Fibroblast of skin of right biceps (primary cell): ENCODE measurements around the gene KCTD3.
A peak's percentile ranks its signal among the peaks of the same experiment; 100 is the strongest.

Experiments used
- DNase-seq: peaks from one replicate; pipeline ENCODE4 v3.0.0-alpha.2; 2013

KCTD3 gene

DNA sequence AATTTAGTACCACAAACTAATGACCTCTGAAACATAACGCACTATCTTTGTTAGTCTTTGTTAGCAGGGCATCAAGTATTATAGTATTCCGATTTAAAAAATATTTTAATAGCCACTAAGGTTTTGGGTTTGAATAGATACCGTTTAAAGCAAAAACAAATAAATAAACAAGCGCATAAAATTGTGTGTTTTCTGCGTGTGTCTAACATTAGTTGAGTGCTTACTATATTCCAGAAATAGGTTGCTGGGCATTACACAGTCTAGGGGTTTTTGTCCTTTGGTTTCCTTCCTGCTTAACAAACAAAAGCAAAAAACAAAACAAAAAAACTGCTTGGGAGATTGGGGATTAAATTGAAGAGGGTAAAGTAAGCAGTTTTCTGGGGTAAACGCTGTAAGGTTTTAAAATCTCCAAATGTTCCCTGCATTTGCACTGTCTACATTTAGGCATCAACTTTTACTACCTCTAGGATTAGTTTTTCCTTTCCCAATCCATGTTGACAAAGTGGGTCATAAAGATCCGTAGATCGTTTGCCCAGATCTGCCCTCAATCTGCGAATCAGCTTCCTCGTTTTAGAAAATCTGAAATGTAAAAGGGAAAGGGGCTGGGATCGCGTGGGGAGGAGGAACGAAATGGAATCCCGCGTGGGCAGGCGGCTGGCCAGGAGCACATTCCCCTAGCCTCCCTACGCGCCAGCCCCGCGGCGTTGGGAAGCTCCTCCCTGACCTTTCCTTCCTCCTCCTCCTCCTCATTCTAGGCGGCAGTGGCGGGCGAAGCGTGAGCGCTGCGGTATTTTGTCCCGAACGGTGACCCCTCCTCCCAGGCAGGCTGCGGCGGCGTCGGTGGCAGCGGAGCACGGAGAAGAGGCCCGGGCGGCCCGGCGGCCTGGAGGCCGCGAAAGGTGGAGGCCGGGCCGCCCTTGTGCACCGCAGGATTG lies at the start of gene KCTD3:
TSS of gene KCTD3 (plus strand) at position 749 of the 935 bp plus-strand sequence. CDS start 382 bp downstream, outside the sequence.
- peak; percentile 80 for DNase-seq

DNA sequence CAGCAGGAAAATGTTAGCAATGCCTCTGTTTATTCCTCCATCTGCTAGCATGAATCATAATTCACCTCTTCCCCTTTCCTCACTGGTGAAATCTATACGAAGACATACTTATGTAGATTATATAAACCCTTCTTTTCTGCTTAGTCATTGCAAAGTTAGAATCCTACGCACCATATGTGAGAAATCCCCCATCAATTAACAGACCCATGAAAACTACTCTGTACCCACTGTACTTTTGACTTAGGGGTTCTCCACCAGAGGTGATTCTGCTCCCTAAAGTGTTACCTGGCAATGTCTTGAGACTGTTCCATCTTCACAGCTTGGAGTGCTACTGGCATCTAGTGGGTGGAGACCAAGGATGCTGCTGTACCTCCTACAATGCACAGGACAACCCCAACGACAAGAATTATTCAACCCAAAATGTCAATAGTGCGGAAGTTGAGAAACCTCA lies 49.6 kb upstream of the KCTD3 start:
- peak; percentile 87 for DNase-seq

DNA sequence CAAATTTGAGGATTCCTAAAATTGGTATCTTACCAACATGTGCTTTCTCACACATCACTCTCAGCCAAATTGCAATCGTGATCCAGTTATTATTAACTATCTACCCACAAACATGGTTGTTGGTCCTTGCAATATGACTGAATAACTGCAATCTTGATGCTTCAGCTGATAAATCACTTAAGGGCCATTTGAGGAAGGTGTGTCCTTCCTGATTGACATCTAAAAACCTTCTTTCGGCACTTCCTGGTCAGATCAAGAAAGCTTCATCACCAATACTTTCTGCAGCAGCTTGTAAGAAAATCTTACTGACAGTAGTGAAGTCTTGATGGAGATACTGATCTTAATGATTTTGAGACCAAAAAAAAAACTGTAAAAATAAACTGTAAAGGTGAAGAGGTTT lies 48.5 kb upstream of the KCTD3 start:
- DNase-seq, result no peak

DNA sequence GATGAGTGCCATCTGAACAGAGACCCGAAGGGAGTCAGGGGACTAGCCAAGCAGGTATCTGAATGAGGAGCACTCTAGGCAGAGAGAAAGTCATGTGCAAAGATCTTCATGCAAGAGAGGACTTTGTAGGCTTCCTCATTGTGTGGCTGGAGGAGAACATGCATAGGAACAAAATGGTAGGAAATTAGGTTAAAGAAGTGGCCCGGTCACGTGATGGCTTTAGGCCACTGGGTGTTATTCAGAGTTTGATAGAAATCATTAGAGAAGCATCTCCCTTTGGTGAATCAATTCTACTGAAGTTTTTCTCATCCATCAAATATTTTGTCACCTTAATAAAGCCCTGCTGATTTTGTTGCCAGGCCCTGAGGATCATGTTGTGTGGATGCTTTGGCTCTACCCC lies 45.8 kb upstream of the KCTD3 start:
- DNase-seq, result no peak

DNA sequence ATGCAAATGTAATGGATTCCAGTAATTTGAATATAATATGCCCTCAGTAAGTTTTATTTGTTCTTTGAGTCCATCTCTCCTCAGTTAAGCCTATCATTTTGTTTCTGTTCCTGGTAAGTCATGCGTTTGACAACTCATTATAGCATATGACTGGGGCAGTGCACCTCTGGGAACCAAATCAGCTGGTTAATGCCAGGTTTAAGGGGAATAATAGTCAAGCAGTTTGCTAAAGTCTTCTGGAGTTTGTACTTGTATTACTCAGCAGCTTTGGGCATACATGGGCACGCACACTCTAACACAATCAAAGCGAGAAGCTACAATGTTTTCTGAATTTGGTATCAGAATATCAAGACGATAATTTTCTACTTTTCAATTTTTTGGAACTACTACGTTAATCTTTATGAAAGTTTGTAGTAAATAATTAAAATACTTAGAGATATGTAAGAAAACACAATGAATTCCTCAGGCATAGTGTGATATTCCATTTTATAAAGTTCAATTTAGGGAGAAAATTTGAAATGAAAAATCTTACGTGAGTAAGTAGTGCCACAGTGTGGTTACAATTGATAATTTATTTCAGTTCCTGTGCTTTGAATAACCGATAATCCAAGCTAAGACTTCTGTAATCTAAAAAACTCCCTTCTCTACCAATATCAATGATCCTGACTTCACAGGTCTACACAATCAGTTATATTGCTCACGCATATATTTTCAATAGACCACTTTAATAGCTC lies 43.8 kb upstream of the KCTD3 start:
- DNase-seq, result peak; percentile 37

DNA sequence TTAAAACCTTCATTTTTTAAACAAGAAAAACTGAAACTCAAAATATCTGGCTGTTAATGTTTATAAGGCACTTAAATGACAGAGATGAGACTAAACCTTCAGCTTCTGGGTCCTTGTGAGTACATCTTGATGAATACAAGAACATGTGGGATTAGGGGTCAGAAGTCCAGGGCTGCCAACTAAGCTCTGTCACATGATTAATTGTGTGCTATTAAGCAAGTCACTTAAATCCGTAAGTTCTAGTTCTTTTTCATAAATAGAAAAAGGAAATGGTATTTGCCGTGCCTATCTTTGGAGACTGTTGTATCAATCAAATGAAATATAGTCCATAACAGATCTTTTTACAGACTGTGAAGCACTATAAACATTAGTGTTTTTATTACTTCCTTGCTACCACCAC lies 43.2 kb upstream of the KCTD3 start:
- peak; percentile 39 for DNase-seq

DNA sequence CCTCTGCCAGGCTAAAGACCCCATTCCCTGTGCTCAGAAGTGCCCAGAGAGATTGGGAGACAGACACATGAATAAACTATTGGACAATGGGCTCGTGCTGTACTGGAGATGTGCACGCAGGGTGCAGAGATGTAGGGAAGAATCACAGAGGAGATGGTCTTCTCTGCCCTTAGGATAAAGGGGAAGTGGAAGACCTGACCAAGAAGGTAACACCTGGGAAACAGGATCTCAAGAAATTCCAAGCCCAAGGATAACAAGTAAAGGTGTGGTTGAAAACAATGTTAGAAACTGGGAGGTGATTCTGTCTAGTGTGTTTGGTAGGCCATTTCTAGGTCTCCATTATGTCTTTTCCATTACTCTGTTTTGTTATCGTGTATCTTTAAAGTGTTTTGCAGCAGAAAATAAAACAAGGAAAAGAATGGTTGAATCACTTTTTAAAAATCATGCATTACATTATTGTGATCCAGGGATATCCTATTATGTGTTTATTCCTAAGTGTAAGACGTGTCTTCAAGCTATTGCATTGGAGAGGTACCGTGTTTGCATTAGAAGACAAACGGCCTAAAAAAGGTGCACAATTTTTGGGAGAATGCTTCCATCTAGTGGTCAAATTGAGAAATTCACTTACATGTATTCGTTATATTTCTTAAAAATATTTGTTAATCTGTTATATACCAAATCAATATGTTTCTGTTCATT lies 40.8 kb upstream of the KCTD3 start:
- peak; percentile 56 for DNase-seq

DNA sequence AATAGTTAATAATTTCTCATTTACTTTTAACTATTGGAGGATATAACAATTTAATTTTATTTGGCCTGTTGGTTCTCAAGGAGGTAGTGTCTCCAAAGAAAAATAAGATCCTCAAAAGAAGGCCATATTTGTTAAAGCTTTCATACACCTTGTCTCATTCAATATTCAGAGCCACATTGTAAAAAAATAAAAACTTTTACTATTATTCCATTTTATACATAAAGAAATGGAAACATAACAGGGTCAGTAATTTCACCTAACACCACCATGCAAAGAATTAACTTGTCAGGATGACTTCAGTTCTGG lies 40.3 kb upstream of the KCTD3 start:
- no peak for DNase-seq

DNA sequence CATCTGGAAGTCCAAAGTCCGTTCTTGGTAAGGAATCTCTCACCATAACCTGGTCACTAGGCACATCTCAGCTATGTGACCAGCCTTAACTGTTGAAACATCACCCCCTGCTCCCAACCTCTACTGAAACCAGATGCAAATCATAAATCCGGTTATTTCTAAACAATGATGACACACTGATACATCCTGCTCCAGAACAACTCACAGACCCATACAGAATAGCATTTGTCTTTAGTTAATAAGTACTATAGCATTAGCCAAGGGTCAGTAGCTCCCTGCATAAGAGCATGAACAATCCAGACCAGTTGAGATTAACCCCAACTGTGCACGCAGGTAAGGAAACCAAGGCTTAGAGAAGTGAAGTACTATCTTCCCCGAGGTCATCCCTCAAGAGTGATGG lies 38.0 kb upstream of the KCTD3 start:
- DNase-seq, result no peak

DNA sequence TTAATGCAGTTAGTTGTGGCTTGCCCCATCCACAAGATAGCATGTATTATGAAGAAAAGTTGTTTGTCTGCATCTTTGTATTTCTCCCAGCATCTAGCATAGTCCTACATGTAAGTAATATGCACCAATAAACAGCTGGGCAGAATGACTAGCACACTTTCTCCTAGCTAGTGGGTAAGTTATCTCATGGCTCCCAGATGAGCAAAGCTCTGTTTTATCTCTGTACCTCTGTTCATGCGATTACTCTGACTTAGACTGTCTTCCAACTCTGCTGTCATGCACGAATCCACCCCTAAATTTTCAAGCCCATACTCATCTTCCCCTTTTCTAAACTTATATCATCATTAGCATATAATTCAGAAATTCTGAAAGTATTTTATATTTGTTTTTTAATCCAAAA lies 37.5 kb upstream of the KCTD3 start:
- no peak for DNase-seq

DNA sequence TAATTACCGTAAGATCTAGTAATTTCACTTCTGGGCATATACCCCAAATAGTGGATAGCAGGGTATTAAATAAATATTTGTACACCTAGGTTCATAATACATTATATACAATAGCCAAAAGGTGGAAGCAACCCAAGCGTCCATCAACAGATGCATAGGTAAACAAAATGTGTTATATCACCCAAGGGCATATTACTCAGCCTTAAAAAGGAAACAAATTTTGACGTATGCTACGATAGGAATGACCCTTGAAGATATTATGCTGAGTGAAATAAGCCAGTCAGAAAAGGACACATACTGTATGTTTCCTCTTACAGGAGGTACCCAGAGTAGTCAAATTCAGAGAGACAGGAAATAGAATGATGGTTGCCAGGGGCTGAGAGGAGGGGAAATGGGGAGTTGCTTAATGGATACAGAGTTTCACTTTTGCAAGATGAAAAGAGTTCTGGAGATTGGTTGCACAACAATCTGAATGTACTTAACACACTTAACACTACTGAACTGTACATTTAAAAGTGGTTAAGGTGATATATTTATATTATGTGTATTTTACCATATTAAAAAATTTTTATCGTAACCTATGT lies 36.6 kb upstream of the KCTD3 start:
- no peak for DNase-seq

DNA sequence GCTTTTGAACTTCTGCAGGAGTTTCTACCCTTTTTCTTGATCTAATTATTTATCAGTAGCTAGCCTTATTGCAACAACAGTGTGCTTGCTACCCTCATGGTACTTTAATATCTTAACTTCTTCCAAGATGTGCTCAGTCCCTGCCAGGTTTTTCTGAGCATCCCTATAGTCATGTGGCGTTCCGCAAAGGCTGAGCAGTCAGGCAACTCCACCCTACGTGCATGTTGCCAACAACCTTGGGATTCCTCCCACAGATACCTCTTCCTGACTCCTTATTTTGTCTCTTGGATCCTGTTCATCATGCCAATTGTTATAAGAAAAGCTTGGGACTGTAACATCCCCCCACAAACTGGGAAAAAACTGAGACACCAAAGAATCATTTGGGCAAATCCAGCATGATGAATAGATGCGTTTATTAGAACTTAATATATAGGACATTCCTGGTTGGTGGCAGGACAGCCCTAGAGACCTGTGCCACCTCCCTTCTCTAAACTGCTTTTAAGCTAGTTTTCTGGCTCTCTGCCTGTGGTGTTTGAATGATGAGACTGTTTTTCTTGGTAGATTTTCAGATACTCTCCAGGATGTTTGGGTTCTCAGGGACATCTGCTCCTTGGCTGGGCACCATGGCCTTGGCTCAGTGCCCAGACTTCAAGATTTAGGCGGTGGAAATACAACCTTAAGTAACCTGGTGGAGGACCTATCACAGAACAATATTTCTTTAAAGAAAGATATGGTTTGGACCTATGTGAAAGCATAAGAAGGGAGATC lies 27.1 kb upstream of the KCTD3 start:
- DNase-seq, result peak; percentile 20

DNA sequence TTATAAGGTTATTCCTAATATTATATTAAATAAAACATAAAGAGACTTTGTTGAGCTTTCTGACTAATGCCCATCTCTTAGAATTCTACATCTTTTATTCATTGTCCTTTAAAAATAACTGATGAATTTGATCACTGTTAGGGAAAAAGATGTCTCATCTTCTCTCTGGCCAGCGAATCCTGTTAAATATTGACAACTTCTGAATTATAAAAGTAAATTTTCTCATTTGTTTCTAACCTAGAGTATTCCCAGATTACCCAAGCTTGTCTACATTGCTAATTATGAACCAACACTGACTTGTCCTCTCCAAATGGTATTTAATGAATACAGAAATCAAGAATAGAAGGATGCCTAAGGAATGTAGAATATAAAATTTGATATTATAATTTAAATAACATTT lies 24.8 kb upstream of the KCTD3 start:
- DNase-seq, result no peak

DNA sequence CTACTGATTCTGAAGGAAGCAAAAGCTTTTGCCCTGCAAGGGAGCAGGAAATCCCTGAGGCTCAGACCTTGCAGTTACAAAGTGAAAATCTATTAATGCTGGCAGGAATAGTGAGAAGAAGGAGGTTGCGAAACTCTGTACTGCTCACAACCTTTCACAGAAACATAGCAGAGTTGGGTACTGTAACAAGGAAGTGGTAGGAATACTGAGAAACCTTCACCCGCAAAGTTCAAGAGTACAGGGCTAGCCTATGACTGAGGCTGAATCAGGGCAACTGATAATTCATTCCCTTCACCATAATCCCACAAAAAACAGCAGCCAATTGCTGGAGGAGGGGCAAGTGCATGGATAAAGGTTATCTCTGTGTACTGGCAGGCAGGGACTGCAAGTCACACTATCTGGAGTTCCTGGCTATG lies 23.9 kb upstream of the KCTD3 start:
- DNase-seq, result peak; percentile 41

DNA sequence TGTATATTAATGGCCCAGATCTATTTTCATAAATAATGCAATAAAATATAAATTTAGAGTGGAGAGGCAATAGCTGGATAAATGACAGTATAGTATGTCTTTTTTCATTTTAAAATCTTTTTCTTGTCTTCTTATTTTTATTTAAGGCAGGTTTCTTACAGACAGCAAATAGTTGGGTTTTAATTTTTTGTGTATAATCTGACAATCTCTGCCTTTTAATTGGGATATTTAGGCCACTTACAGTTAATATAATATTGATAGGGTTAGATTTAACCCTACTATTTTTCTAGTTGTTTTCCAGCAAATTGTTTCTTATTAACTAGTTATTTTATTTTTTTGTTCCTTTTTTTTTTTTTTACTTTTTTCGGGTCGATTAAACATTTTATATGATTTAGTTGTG lies 23.3 kb upstream of the KCTD3 start:
- no peak for DNase-seq

DNA sequence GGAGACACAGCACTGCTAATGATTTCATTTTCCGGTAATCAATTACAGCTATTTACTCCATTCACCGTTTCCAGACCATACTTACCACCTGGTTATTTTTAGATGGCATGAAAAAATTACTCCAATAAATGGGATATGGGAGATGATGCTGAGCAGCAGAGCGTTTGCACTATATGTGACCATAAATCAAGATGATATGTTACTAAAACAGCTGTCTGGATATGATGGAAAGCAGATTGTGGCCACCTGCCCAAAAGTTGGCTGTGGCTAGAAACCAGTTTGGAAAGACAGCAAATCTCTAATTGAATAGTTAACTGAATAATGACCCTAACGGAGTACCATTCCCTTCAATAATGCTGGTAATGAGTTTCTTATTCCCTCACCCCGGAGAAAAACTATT lies 22.5 kb upstream of the KCTD3 start:
- no peak for DNase-seq

DNA sequence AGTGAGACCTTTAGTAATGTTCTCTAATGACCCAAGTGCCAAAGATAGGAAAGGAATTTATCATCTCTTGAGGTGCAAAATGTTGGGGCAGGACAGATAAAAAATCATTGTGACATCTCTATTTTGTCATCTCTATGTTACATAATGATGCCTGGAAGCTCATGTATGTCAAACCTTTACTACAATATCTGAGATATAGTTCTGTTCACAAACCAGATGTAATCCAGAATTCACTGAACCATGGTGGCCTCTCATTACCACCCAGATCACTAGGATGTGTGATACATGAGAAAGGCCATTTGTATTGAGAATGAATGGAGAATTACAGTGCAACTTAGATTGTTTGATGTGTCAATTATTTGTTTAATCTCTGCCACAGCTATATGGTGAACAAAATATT lies 22.0 kb upstream of the KCTD3 start:
- DNase-seq, result no peak

DNA sequence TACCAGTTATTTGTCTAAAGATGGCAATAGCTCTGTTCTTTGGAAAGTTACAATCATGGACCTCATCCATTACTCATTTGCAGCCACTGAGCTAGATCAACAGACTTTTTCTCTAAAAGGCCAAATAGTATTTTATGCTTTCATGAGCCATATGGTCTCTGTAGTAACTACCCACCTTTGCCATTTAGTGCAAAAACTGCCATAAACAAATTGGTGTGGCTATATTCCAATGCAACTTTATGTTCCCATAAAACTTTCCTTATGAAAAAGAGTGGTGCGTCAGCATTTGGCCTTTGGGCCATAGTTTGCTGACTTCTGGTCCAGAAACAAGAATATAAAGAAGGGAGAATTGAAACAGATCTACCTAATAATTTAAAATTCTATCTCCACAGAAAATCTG lies 20.1 kb upstream of the KCTD3 start:
- DNase-seq, result no peak

DNA sequence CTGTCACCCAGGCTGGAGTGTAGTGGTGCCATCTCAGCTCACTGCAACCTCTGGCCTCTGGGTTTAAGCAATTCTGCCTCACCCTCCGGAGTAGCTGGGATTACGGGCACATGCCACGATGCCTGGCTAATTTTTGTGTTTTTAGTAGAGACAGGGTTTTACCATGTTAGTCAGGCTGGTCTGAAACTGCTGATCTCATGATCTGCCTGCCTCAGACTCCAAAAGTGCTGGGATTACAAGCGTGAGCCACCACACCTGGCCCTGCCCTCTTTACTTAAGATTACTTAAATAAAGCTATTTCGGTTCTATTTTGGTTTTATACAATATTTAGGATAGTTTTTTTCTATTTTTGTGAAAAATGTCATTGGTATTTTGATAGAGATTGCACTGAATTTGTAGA lies 15.3 kb upstream of the KCTD3 start:
- no peak for DNase-seq

DNA sequence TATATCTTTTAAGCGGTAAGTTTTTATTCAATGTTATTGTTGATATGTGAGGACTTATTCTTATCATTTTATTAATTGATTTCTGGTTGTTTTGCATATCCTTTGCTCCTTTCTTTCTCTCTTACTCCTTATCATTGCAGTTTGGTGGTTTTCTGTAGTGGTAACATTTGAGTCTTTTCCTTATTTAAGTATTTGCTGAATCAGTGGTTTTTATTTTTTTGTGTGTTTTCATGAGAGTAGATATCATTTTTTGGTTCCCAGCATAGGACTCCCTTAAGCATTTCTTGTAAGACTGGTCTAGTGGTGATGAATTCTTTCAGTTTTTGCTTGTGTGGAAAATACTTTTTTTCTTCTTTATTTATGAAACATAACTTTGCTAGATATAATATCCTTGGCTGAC lies 12.2 kb upstream of the KCTD3 start:
- DNase-seq, result no peak

DNA sequence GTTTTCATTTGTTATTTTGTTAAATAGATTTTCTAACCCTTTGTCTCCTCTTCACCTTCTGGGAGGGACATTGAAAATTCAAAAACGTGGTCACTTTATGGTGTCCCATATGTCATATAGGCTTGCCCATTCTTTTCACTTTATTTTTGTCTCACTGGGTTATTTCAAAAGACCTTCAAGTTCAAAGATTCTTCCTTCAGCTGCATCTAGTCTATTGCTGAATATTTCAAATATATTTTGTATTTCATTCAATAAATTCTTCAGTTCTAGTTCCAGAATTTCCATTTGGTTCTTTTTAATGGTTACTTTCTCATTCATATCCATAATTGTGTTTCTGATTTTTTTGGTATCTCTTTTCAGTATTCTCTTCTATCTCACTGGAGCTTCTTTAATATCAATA lies 11.6 kb upstream of the KCTD3 start:
- DNase-seq, result no peak

DNA sequence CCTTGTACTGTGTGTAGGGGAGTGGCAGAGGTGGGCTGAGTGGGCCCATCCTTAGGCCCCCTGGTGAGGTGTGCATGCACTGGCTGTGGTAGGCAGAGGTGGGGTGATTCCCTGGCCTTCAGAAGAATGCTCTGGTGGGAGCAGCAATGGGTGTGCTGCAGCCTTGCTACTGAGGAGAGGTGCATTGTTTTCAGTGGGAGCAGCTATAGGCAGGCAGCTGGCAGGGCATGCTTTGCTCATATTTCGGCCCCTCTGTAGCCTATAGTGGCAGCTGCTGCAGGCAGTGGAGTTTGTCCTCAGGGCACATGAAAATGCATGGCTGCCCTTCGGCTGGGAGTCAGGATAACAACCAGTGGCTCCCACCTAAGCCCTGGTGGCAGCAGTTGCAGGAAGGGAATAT lies 10.1 kb upstream of the KCTD3 start:
- no peak for DNase-seq

DNA sequence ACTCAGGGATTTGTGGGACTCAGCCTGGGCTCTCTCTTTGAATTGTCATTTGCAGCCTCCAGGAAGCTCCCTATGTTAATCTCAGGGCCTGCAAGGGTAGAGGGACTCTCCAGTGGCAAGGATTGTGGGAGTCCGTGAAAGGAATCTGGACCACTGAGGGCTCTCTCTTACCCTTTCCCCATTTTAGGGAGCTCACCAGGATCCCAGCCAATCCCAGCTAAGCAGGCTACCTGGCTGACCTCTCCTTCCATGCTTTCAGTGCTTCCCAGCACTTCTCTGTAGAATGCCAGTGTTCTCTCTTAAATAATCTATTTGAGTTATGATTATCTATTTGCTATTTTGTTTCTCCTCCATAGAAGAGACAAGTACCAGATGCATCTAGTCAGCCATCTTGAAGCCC lies 9.6 kb upstream of the KCTD3 start:
- no peak for DNase-seq
